HG03064 (cell line): ENCODE data around the gene THBS1.

ENCODE experiments used
- ATAC-seq: cut with Tn5 transposase; IDR thresholded peaks from one replicate; pipeline ENCODE4 v1.9.1; 2021; ENCODE audit warnings: low read depth; ENCODE audit not compliant: unreplicated experiment

THBS1 gene

GRCh38 chr15:39627451-39628143, 46.7 kb downstream of the THBS1 start:
- ATAC-seq: no peak

GRCh38 chr15:39628144-39628508, 47.2 kb downstream of the THBS1 start:
- ATAC-seq: no peak

- ATAC-seq: no peak
Measured at GRCh38 chr15:39628546-39629257, 47.8 kb downstream of the THBS1 start.

- no peak for ATAC-seq
Measured at GRCh38 chr15:39629371-39629770, 48.5 kb downstream of the THBS1 start.

- no peak for ATAC-seq
Measured at GRCh38 chr15:39629906-39630305, 49.0 kb downstream of the THBS1 start.

GRCh38 chr15:39631357-39631756, 50.5 kb downstream of the THBS1 start:
- ATAC-seq: no peak

GRCh38 chr15:39638041-39638440, 57.2 kb downstream of the THBS1 start:
- ATAC-seq: no peak

- ATAC-seq: no peak
Measured at GRCh38 chr15:39639037-39639436, 58.2 kb downstream of the THBS1 start.

GRCh38 chr15:39640665-39641064, 59.8 kb downstream of the THBS1 start:
- no peak for ATAC-seq

- no peak for ATAC-seq
Measured at GRCh38 chr15:39641191-39641889, 60.5 kb downstream of the THBS1 start.

GRCh38 chr15:39642011-39642640, 61.2 kb downstream of the THBS1 start:
- ATAC-seq: no peak

GRCh38 chr15:39643727-39644126, 62.8 kb downstream of the THBS1 start:
- ATAC-seq: no peak

GRCh38 chr15:39644136-39644535, 63.3 kb downstream of the THBS1 start:
- no peak for ATAC-seq

- ATAC-seq: no peak
Measured at GRCh38 chr15:39645138-39645975, 64.5 kb downstream of the THBS1 start.

GRCh38 chr15:39645976-39646257, 65.0 kb downstream of the THBS1 start:
- ATAC-seq: no peak

GRCh38 chr15:39646425-39646824, 65.5 kb downstream of the THBS1 start:
- ATAC-seq: no peak
